ENCODE results near the gene REG1A. TPM values are rescaled to one million over a fixed set of nuclear protein-coding genes. Genes with fewer than 3 reads are reported as not detected.

Gene REG1A
- total and polyA plus RNA-seq, 8 donors = not detected

DNA sequence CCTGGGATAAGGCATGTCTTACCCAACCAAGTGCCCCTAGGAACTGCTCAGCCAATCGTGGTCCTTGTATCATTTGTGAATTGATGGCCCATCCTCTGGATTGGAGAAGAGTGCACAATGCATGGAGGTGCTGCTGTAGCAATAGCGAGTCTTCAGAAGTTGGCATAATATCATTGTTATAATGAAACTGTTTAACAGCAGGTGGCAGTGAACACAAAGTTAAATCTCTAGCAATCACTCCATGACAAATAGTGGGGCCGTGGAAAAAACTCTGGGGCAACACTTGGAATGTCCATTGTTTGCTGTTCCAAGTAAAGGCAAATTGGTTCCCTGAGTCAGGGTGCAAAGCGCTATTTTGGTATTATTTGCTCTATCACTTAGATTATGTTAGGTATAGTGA, 11.4 kb downstream of the REG1A start:
- H3K9me3 ChIP-seq = no peaks in the 10 kb centered on the region
- DNase-seq (no peak), ATAC-seq (no peak)
- H3K36me3 ChIP-seq = no peaks in the 10 kb centered on the region
- no peak overlapping the region for H3K4me3 ChIP-seq
- TF ChIP-seq, protein P1, sequence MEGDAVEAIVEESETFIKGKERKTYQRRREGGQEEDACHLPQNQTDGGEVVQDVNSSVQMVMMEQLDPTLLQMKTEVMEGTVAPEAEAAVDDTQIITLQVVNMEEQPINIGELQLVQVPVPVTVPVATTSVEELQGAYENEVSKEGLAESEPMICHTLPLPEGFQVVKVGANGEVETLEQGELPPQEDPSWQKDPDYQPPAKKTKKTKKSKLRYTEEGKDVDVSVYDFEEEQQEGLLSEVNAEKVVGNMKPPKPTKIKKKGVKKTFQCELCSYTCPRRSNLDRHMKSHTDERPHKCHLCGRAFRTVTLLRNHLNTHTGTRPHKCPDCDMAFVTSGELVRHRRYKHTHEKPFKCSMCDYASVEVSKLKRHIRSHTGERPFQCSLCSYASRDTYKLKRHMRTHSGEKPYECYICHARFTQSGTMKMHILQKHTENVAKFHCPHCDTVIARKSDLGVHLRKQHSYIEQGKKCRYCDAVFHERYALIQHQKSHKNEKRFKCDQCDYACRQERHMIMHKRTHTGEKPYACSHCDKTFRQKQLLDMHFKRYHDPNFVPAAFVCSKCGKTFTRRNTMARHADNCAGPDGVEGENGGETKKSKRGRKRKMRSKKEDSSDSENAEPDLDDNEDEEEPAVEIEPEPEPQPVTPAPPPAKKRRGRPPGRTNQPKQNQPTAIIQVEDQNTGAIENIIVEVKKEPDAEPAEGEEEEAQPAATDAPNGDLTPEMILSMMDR (IDR thresholded peaks at IDR 0.05) = no peak
- intact Hi-C loops (cut with DNase I) = no loop called here
- no peaks in the 10 kb centered on the region for H3K27me3 ChIP-seq
- H3K4me1 ChIP-seq = no peaks in the 10 kb centered on the region
- H3K27ac ChIP-seq = no peak overlapping the region

DNA sequence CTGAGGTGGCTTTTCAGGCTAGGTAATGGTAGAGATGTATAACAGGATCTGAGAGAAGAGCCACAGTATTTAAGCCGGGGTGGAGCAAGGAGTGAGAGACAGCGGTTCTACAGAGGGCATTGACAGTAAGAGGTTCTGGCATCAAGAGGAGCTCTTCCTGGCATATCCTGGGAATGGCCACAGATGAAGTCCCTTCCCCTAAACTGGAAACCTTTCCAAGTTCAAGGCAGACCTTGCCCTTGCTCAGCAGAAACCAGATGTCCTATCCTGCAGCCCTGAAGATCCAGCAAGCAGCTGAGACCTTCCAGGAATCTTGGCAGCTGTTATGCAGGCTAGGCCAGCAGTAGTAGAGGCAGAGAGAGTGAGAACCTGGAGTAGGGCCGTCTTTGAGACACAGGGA, 18.1 kb downstream of the REG1A start:
- TF ChIP-seq, protein P1 (IDR thresholded peaks at IDR 0.05) = no peak
- DNase-seq (no peak), ATAC-seq (no peak)
- intact Hi-C loops (cut with DNase I) = no loop called here
- Histone ChIP-seq H3K9me3 (no peaks in the 10 kb centered on the region), H3K27ac (no peak overlapping the region), H3K27me3 (no peaks in the 10 kb centered on the region), H3K4me1 (no peaks in the 10 kb centered on the region), H3K4me3 (no peak overlapping the region), H3K36me3 (no peaks in the 10 kb centered on the region)

DNA sequence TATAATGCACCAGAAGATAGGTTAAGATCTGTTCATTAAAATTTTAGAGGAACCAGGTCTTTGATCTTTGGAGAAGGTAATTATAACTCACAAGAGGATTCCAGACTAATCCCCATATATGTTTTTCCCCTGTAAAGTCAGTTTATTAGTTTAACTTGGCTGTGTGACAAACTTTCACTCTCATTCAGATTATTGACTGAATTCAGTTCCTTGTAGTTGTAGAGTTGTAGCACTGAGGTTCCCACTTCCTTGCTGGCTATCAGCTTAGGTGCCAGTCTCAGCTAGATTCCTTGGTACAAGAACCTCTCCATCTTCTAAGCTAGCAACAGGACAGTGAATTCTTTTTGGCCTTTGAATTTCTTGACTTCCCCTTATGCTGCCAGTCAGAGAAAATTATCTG, 19.1 kb downstream of the REG1A start:
- TF ChIP-seq, protein P1 (IDR thresholded peaks at IDR 0.05) = no peak
- H3K27me3 ChIP-seq = no peaks in the 10 kb centered on the region
- H3K27ac ChIP-seq = no peak overlapping the region
- H3K36me3 ChIP-seq = no peaks in the 10 kb centered on the region
- intact Hi-C loops (cut with DNase I) = no loop called here
- H3K4me1 ChIP-seq = no peaks in the 10 kb centered on the region
- peaks cover 0 to 2% of the 10 kb centered on the region in 2 donors for H3K9me3 ChIP-seq
- ATAC-seq (no peak), DNase-seq (no peak)
- H3K4me3 ChIP-seq = no peak overlapping the region

DNA sequence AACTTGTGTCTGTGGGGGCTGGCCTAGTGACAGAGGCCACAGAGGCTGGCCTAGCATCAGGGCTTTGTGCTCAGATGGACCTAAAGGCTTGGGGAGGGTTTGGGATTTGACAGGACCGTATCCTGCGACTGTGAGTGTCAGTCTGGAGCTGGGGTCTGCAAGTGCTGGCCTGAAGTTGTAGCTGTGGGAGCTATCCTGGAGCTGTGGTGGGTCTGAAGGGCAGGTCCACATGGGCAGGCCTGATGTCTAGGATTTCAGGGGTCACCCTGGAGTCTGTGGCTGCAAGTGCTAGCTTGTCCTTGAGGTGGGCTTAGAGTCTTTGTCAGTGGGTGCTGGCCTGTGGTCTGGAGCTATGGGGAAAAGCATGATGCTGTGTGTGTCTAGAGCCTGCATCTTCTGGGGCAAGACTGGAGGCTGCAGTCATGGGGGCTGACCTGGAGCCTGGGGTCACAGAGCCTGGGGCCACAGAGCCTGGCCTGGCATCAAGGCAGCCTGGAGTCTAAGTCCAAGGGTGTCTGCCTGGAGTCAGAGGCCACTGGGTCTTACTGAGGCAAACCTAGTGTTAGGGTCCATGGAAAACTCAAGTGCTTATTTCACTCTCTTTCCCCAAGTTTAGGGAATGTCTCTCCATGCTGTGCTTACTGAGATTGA, 35.7 kb downstream of the REG1A start:
- no peak for DNase-seq
- no peaks in the 10 kb centered on the region for H3K4me1 ChIP-seq
- no peak for ATAC-seq
- H3K9me3 ChIP-seq = peaks cover 0 to 4% of the 10 kb centered on the region in 2 donors
- no peaks in the 10 kb centered on the region for H3K27me3 ChIP-seq
- no peak overlapping the region for H3K4me3 ChIP-seq
- no peak overlapping the region for H3K27ac ChIP-seq
- H3K36me3 ChIP-seq = no peaks in the 10 kb centered on the region
- TF ChIP-seq, protein P1 (IDR thresholded peaks at IDR 0.05) = no peak
- intact Hi-C loops (cut with DNase I) = no loop called here

DNA sequence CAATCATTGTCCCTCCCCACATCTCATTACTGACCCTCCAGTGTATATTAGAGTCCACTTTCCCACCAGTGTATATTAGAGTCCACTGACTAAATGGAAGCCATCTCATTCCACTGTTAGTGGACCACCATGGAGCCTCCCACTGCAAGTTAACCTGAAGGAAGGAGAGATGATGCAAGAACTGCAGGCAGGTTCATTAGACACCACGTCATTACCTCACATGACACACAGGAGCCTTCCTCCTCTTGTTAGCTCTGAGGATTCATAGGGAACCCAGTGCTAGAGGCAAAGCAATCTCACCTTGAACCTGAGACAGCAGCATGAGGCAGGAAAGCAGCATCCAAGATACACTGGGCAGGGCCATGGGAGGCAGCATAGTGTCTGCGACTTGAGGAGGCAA, 38.7 kb downstream of the REG1A start:
- intact Hi-C loops (cut with DNase I) = no loop called here
- no peaks in the 10 kb centered on the region for H3K4me1 ChIP-seq
- no peak overlapping the region for H3K27ac ChIP-seq
- H3K9me3 ChIP-seq = peaks cover 0 to 4% of the 10 kb centered on the region in 2 donors
- TF ChIP-seq, protein P1 (IDR thresholded peaks at IDR 0.05) = no peak
- no peaks in the 10 kb centered on the region for H3K36me3 ChIP-seq
- H3K27me3 ChIP-seq = no peaks in the 10 kb centered on the region
- H3K4me3 ChIP-seq = no peak overlapping the region
- ATAC-seq (no peak), DNase-seq (no peak)

Data from left lung (tissue), 10 donors.